IPS DF 4.7 (cell line): Measurements from ENCODE around the gene PLRG1.
A peak's percentile ranks its signal among the peaks of the same experiment; 100 is the strongest.
"Not testable (repeated sequence)": the region's sequence is repeated elsewhere in the genome, so short reads cannot be mapped to it uniquely, and the experiment has no call there.

ENCODE experiments used
- DNase-seq: peaks from one replicate; pipeline ENCODE4 v3.0.0-alpha.2; 2013; ENCODE audit warnings: low spot score; ENCODE audit errors: extremely low read depth

Gene PLRG1

GRCh38 chr4:154549894-154550790, at the start of gene PLRG1:
PLRG1 (minus strand) TSS chr4:154550400; CDS start chr4:154550308, 92 bp downstream.
- peak; percentile 76 for DNase-seq

- DNase-seq: no peak
Observed at GRCh38 chr4:154597798-154598774, 47.9 kb upstream of the PLRG1 start.

GRCh38 chr4:154597281-154597680, 47.1 kb upstream of the PLRG1 start:
- not testable (repeated sequence) for DNase-seq

GRCh38 chr4:154595807-154596206, 45.6 kb upstream of the PLRG1 start:
- no peak for DNase-seq

- not testable (repeated sequence) for DNase-seq
Observed at GRCh38 chr4:154594343-154594742, 44.1 kb upstream of the PLRG1 start.

GRCh38 chr4:154593868-154594267, 43.7 kb upstream of the PLRG1 start:
- no peak for DNase-seq

GRCh38 chr4:154591890-154592289, 41.7 kb upstream of the PLRG1 start:
- DNase-seq: no peak

- DNase-seq: no peak
Observed at GRCh38 chr4:154590329-154591006, 40.3 kb upstream of the PLRG1 start, which contains the start of gene FGA. FGA (minus strand) TSS chr4:154590742; CDS start chr4:154590687, 55 bp downstream.

- DNase-seq: no peak
Observed at GRCh38 chr4:154589296-154590197, 39.3 kb upstream of the PLRG1 start.

GRCh38 chr4:154588198-154588597, 38.0 kb upstream of the PLRG1 start:
- DNase-seq: no peak

- DNase-seq: no peak
Observed at GRCh38 chr4:154586296-154587033, 36.3 kb upstream of the PLRG1 start.

- no peak for DNase-seq
Observed at GRCh38 chr4:154585369-154586018, 35.3 kb upstream of the PLRG1 start.

GRCh38 chr4:154584259-154584658, 34.1 kb upstream of the PLRG1 start:
- DNase-seq: no peak

- no peak for DNase-seq
Observed at GRCh38 chr4:154583677-154584076, 33.5 kb upstream of the PLRG1 start.

GRCh38 chr4:154583230-154583629, 33.0 kb upstream of the PLRG1 start:
- DNase-seq: no peak

- DNase-seq: no peak
Observed at GRCh38 chr4:154582723-154583122, 32.5 kb upstream of the PLRG1 start.

GRCh38 chr4:154579927-154580326, 29.7 kb upstream of the PLRG1 start:
- no peak for DNase-seq

GRCh38 chr4:154578919-154579318, 28.7 kb upstream of the PLRG1 start:
- DNase-seq: no peak

- DNase-seq: no peak
Observed at GRCh38 chr4:154577324-154577723, 27.1 kb upstream of the PLRG1 start.
